Vagina (tissue), 2 donors: ENCODE data around the gene VPS36. TPM values are rescaled to one million over a fixed set of nuclear protein-coding genes. Genes with fewer than 3 reads are reported as not detected.
"Not testable (repeated sequence)": the region's sequence is repeated elsewhere in the genome, so short reads cannot be mapped to it uniquely, and the experiment has no call there.

Source experiments
- DNase-seq, 2 donors: peaks; one replicate each; pipeline ENCODE4 v3.0.0-alpha.2; 2017; ENCODE audit errors: extremely low spot score in 2 of 2
- H3K27ac ChIP-seq: fragments of 200-600 bp; sonication (generic); one replicate; pipeline ENCODE4 v1.5.1; 2019
- H3K27me3 ChIP-seq: fragments of 200-600 bp; sonication (generic); one replicate; pipeline ENCODE4 v1.5.1; 2019
- H3K36me3 ChIP-seq, 2 donors: fragments of 200-600 bp; sonication (generic); one replicate each; pipeline ENCODE4 v1.5.1; 2017 to 2019
- H3K4me1 ChIP-seq: fragments of 200-600 bp; sonication (generic); one replicate; pipeline ENCODE4 v1.5.1; 2019
- H3K4me3 ChIP-seq, 2 donors: fragments of 200-600 bp; sonication (generic); 1 replicate in 1 of 2; 2 replicates in 1 of 2; pipeline ENCODE4 v1.5.1; 2016 to 2019
- H3K9me3 ChIP-seq: fragments of 200-600 bp; sonication (generic); one replicate; pipeline ENCODE4 v1.5.1; 2019
- POLR2A ChIP-seq, 2 donors: fragments of 450-650 bp; IDR thresholded peaks; one replicate each; pipeline ENCODE4 v1.6.1; 2017; ENCODE audit warnings: antibody characterized with exemption in 2 of 2, mild to moderate bottlenecking in 2 of 2, moderate library complexity in 2 of 2
- POLR2AphosphoS5 ChIP-seq, 2 donors: sonication (generic); formaldehyde crosslinking; IDR thresholded peaks; one replicate each; pipeline ENCODE4 v1.9.0; 2017; ENCODE audit warnings: antibody characterized with exemption in 2 of 2, mild to moderate bottlenecking in 2 of 2, low read depth in 1 of 2; ENCODE audit not compliant: insufficient read depth in 1 of 2
- intact Hi-C: fragments of 100-400 bp; cut with DNase I; formaldehyde crosslinking; loops from one replicate; pipeline ENCODE4 v1.15.1; 2023
- total RNA-seq: library from RNA; depleted of rRNA; stranded (reverse); fragments of >200 nt; gene quantifications from one replicate; pipeline ENCODE4 v1.2.3, GENCODE V29; 2016
- TF ChIP-seq, protein P1 (sequence below), 3 experiments: fragments of 450-650 bp in 2 of 3; fragments of 200-600 bp in 1 of 3; sonication (generic) in 1 of 3; IDR thresholded peaks; one replicate each; pipeline ENCODE4 v1.5.1; 2017 to 2019; ENCODE audit warnings: antibody characterized with exemption in 3 of 3, mild to moderate bottlenecking in 2 of 3, moderate library complexity in 2 of 3

The VPS36 gene
- 57.2 TPM for total RNA-seq

GRCh38 chr13:52450012-52450792 lies at the start of gene VPS36:
Gene VPS36, minus strand, starts transcription at chr13:52450634. Its CDS starts 40 bp downstream, at chr13:52450594.
- H3K4me1 ChIP-seq = peaks cover 55% of the 10 kb centered on the region
- H3K36me3 ChIP-seq = peaks cover 0 to 2% of the 10 kb centered on the region in 2 donors
- no peak for DNase-seq
- H3K27ac ChIP-seq = peak within 1 kb of the TSS; percentile 97
- peak within 1 kb of the TSS; percentile 62 to 83 for H3K4me3 ChIP-seq
- no peaks in the 10 kb centered on the region for H3K9me3 ChIP-seq
- H3K27me3 ChIP-seq = no peaks in the 10 kb centered on the region
- intact Hi-C loops = no loop called here
- TF ChIP-seq POLR2AphosphoS5 (IDR thresholded peaks at IDR 0.05; ENCODE audit: insufficient read depth in 1 of 2, low read depth in 1 of 2) = peak in 1 of 2 donors; percentile 72
- TF ChIP-seq, protein P1, sequence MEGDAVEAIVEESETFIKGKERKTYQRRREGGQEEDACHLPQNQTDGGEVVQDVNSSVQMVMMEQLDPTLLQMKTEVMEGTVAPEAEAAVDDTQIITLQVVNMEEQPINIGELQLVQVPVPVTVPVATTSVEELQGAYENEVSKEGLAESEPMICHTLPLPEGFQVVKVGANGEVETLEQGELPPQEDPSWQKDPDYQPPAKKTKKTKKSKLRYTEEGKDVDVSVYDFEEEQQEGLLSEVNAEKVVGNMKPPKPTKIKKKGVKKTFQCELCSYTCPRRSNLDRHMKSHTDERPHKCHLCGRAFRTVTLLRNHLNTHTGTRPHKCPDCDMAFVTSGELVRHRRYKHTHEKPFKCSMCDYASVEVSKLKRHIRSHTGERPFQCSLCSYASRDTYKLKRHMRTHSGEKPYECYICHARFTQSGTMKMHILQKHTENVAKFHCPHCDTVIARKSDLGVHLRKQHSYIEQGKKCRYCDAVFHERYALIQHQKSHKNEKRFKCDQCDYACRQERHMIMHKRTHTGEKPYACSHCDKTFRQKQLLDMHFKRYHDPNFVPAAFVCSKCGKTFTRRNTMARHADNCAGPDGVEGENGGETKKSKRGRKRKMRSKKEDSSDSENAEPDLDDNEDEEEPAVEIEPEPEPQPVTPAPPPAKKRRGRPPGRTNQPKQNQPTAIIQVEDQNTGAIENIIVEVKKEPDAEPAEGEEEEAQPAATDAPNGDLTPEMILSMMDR (IDR thresholded peaks at IDR 0.05) = peak; percentile 97 to 100 (median 100)
- peak in 1 of 2 donors; percentile 80 for TF ChIP-seq POLR2A (IDR thresholded peaks at IDR 0.05)

DNA sequence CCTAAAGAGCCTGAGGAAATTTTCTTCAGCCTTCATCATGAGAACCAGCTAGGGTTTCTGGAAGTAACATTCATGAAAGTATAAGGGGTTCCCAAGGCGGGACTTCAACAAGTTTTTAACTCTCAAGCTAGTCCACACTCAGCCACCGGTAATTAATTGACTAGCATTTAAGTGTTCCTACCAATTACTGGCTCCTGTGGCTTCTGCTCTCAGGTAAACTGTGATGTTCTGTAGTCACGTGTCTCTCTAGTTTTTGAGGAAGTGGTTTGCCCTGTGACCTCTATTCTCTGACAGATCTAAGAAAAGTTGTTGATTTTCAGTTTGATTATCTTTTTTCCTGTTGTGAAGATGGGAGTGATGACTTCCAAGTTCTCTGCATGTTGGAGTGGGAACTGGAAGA lies 47.5 kb upstream of the VPS36 start:
- H3K4me3 ChIP-seq, intact Hi-C loops: not testable (repeated sequence)

DNA sequence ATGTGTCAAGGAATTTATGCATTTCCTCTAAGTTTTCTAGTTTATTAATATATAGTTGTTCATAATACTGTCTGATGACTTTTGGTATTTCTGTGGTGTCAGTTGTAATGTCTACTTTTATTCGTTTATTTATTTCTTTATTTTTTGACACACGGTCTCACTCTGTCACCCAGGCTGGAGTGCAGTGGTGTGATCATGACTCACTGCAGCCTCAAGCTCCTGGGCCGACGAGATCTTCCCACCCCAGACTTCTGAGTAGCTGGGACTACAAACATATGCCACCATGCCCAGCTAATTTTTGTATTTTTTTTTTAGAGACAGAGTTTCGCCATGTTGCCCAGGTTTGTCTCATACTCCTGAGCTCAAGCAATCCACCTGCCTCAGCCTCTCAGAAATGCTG lies 43.8 kb upstream of the VPS36 start:
- H3K27me3 ChIP-seq, H3K36me3 ChIP-seq, DNase-seq, H3K27ac ChIP-seq, H3K4me3 ChIP-seq, intact Hi-C loops, H3K9me3 ChIP-seq, H3K4me1 ChIP-seq: not testable (repeated sequence)

More for the DNA sequence above, 47.5 kb upstream of the VPS36 start:
- H3K27me3 ChIP-seq, H3K4me1 ChIP-seq, DNase-seq, H3K27ac ChIP-seq, H3K9me3 ChIP-seq, H3K36me3 ChIP-seq: not testable (repeated sequence)

- DNase-seq, H3K4me1 ChIP-seq, H3K4me3 ChIP-seq, intact Hi-C loops, H3K9me3 ChIP-seq, H3K36me3 ChIP-seq, H3K27ac ChIP-seq, H3K27me3 ChIP-seq: not testable (repeated sequence)
These were observed 40.6 kb upstream of the VPS36 start for GRCh38 chr13:52491015-52491414.

DNA sequence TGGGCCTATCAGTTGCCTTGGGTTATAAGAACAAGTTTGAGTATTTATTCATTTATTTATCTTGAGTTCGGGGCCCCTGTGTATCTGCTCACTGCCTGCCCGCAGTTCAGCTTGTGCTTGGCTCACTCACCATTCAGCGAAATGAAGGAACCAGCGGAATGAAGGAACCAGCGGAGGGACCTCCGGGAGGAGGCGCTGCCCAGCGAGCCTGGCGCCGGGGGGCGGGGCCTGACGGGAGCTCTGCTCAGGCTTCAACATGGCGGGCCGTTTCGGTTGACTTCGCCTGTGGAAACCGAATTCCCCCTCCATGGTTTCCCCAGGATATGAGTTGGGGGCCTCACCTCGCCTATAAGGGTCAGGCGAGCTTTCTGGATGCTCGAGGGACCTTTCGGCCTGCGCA lies 38.3 kb upstream of the VPS36 start:
- intact Hi-C loops, H3K4me3 ChIP-seq, H3K4me1 ChIP-seq, H3K27me3 ChIP-seq, DNase-seq, H3K9me3 ChIP-seq, H3K27ac ChIP-seq, H3K36me3 ChIP-seq: not testable (repeated sequence)

DNA sequence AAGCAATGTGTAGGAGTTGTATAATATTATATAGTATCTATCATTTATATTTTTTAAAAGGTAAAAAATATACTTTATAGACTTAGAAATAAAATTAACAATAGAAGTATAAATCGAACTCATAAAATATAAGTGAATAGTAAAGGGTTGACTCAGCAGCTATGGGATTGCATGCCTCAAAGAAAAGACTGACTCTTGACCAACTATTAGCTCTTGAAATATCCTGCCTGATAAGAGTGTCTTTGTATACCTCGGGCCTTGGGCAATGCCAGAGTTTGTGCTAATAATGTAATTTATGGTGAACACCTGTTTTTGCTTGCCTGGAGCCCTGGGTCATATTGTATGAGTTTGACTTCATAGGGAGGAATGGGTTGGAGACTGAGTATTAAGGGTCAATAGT lies 36.6 kb upstream of the VPS36 start:
- H3K4me1 ChIP-seq, H3K27me3 ChIP-seq, H3K9me3 ChIP-seq, DNase-seq, H3K36me3 ChIP-seq, H3K4me3 ChIP-seq, H3K27ac ChIP-seq, intact Hi-C loops: not testable (repeated sequence)

GRCh38 chr13:52480677-52481428 lies 30.4 kb upstream of the VPS36 start:
- H3K27me3 ChIP-seq, H3K27ac ChIP-seq, H3K36me3 ChIP-seq, H3K4me3 ChIP-seq, H3K4me1 ChIP-seq, DNase-seq, intact Hi-C loops, H3K9me3 ChIP-seq: not testable (repeated sequence)

DNA sequence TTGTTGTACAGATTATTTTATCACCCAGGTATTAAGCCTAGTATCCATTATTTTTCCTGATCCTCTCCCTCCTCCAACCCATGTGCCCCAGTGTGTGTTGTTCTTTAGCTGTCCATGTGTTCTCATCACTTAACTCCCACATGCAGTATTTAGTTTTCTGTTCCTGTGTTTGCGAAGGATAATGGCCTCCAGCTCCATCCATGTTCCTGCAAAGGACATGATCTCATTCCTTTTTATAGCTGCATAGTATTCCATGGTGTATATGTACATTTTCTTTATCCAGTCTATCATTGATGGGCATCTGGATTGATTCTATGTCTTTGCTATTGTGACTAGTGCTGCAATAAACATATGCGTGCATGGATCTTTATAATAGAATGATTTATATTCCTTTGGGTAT lies 18.1 kb upstream of the VPS36 start:
- H3K9me3 ChIP-seq, H3K4me1 ChIP-seq, H3K27ac ChIP-seq, H3K36me3 ChIP-seq, H3K4me3 ChIP-seq, intact Hi-C loops, DNase-seq, H3K27me3 ChIP-seq: not testable (repeated sequence)
